ENCODE data around the gene CTBP1.

GRCh38 chr4:1204828-1205585 is 43.9 kb downstream of the CTBP1 start:
- no peak for TF ChIP-seq CTCF (conservative IDR thresholded peaks at IDR 0.05)
- TF ChIP-seq ZFX (IDR thresholded peaks at IDR 0.05), result no peak
